HepG2 (cell line): ENCODE results near the gene PKLR. TPM values are rescaled to one million over a fixed set of nuclear protein-coding genes. Genes with fewer than 3 reads are reported as not detected.

ENCODE experiments used
- AGO2 ChIP-seq: fragments of 200-400 bp; formaldehyde crosslinking; optimal IDR thresholded peaks from 2 replicates; pipeline ENCODE3; 2017; ENCODE audit warnings: mild to moderate bottlenecking, low read depth, low read length, moderate library complexity
- BCL6 ChIP-seq: IDR thresholded peaks from 2 replicates; pipeline ENCODE4 v1.6.1; 2016; ENCODE audit warnings: missing genetic modification reagents, missing compliant biosample characterization
- GABPA ChIP-seq, 2 experiments: IDR thresholded peaks; 2 replicates each; pipeline ENCODE4 v1.6.1; 2011 to 2016; ENCODE audit warnings: low read depth in 2 of 2, low read length in 1 of 2, missing biosample characterization in 1 of 2, missing genetic modification characterization in 1 of 2
- GABPB1 ChIP-seq: IDR thresholded peaks from 2 replicates; pipeline ENCODE4 v1.6.1; 2016; ENCODE audit warnings: mild to moderate bottlenecking, missing genetic modification reagents, moderate library complexity, missing compliant biosample characterization
- SRSF9 ChIP-seq: fragments of 200-400 bp; formaldehyde crosslinking; IDR thresholded peaks from 2 replicates; pipeline ENCODE4 v1.6.1; 2018; ENCODE audit warnings: borderline replicate concordance, mild to moderate bottlenecking, low read depth, low read length; ENCODE audit not compliant: insufficient read depth, poor library complexity, severe bottlenecking
- ZC3H13 ChIP-seq: sonication (generic); formaldehyde crosslinking; IDR thresholded peaks from 2 replicates; pipeline ENCODE4 v1.8.1; 2023; ENCODE audit warnings: mild to moderate bottlenecking, missing genetic modification reagents, moderate library complexity
- ZFP41 ChIP-seq: sonication (generic); formaldehyde crosslinking; IDR thresholded peaks from 2 replicates; pipeline ENCODE4 v1.4.0; 2020; ENCODE audit warnings: mild to moderate bottlenecking, missing genetic modification reagents, borderline replicate concordance
- ZFP62 ChIP-seq: sonication (generic); formaldehyde crosslinking; IDR thresholded peaks from 2 replicates; pipeline ENCODE4 v1.4.0; 2020; ENCODE audit warnings: missing genetic modification reagents
- ZNF264 ChIP-seq: sonication (generic); formaldehyde crosslinking; IDR thresholded peaks from 2 replicates; pipeline ENCODE4 v1.4.0; 2020; ENCODE audit warnings: missing genetic modification reagents
- ZNF556 ChIP-seq: sonication (generic); formaldehyde crosslinking; IDR thresholded peaks from 2 replicates; pipeline ENCODE4 v1.4.0; 2020; ENCODE audit warnings: mild to moderate bottlenecking, missing genetic modification reagents, borderline replicate concordance
- ZNF564 ChIP-seq: sonication (generic); formaldehyde crosslinking; IDR thresholded peaks from 2 replicates; pipeline ENCODE4 v1.8.1; 2023; ENCODE audit warnings: mild to moderate bottlenecking, missing genetic modification reagents
- ZNF652 ChIP-seq: IDR thresholded peaks from 2 replicates; pipeline ENCODE4 v1.6.1; 2016; ENCODE audit warnings: low read depth, borderline replicate concordance
- polyA plus RNA-seq, 8 experiments: library from polyadenylated mRNA; depleted of rRNA in 3 of 8; stranded (reverse) in 7 of 8; unstranded in 1 of 8; fragments of >200 nt; fragmentation: Illumina TruSeq in 4 of 8; extraction: Trizol in 4 of 8; gene quantifications; 2 replicates each; pipeline versions ENCODE4 v1.2.1 to v1.2.3, GENCODE V29; 2011 to 2016; ENCODE audit warnings: low read depth in 4 of 8, missing spikeins in 1 of 8, mixed read lengths in 1 of 8; ENCODE audit not compliant: insufficient read depth in 1 of 8
- total RNA-seq, 5 experiments: library from RNA; depleted of rRNA; stranded (reverse); fragments of >200 nt; fragmentation: Illumina TruSeq; extraction: Trizol; gene quantifications; 2 replicates each; pipeline ENCODE4 v1.2.3, GENCODE V29; 2016; ENCODE audit warnings: low read depth in 1 of 5
- TF ChIP-seq, protein P1 (sequence below): sonication (generic); formaldehyde crosslinking; IDR thresholded peaks from 2 replicates; pipeline ENCODE4 v1.4.0; 2020; ENCODE audit warnings: missing genetic modification reagents, borderline replicate concordance
- TF ChIP-seq, protein P2 (sequence below): sonication (generic); formaldehyde crosslinking; IDR thresholded peaks from 2 replicates; pipeline ENCODE4 v1.5.1; 2020; ENCODE audit warnings: mild to moderate bottlenecking, missing genetic modification reagents, moderate library complexity
- TF ChIP-seq, protein P3 (sequence below): sonication (generic); formaldehyde crosslinking; IDR thresholded peaks from 2 replicates; pipeline ENCODE4 v1.5.0; 2020; ENCODE audit warnings: missing genetic modification reagents
- TF ChIP-seq, protein P4 (sequence below): sonication (generic); formaldehyde crosslinking; IDR thresholded peaks from 2 replicates; pipeline ENCODE4 v1.5.0; 2020; ENCODE audit warnings: mild to moderate bottlenecking, missing genetic modification reagents, borderline replicate concordance

Gene PKLR
- total and polyA plus RNA-seq, 2 of the 13 experiments (the other 11 are each of a cell fraction or from before 2014, with no cell fraction given), result 10.3 to 29.3 TPM

DNA sequence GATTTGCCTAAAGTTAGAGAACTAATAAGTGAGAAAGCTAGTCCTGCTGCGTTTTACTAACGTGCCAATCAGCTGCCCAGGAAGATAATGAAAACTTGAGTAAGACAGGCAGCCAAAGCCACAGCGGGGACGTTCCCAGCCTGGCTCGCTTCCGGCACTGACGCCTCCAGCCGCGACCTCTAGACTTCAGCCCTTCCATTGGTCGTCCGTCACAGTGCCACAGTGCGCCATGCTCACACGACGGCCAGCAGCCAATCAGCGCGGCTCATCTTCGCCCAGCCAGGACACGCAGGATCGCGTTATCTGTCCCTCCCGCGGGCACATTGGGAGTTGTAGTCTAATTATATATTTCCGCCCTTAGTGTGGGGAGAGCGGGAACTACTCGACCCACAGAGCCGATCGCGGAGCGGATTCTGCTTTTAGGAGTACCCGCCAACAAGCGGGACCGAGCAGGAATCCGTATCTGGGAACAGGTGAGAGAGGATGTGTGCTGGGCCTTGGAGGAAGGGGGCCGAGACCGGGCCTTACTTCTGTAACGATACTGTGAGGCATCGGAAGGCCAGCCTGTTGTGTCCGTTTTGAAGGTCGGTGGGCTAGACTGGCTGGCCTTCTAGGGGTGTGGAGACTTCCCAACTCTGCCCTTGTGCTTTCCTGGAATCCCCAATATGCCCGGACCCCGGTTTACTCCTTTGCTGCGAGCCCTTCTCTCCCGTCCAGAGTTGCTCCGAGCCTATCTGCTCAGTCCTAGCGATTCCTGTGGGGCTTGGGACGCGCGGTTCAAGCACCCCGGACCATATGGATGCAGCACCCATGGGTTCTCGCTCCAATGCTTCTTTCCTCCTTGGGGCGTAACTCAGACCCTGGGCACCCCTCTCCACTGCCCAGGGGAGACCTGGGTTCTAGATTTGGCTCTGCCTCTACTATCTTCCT, 7.5 kb upstream of the PKLR start, which contains the start of gene FDPS (continued):
- TF ChIP-seq, protein P1, sequence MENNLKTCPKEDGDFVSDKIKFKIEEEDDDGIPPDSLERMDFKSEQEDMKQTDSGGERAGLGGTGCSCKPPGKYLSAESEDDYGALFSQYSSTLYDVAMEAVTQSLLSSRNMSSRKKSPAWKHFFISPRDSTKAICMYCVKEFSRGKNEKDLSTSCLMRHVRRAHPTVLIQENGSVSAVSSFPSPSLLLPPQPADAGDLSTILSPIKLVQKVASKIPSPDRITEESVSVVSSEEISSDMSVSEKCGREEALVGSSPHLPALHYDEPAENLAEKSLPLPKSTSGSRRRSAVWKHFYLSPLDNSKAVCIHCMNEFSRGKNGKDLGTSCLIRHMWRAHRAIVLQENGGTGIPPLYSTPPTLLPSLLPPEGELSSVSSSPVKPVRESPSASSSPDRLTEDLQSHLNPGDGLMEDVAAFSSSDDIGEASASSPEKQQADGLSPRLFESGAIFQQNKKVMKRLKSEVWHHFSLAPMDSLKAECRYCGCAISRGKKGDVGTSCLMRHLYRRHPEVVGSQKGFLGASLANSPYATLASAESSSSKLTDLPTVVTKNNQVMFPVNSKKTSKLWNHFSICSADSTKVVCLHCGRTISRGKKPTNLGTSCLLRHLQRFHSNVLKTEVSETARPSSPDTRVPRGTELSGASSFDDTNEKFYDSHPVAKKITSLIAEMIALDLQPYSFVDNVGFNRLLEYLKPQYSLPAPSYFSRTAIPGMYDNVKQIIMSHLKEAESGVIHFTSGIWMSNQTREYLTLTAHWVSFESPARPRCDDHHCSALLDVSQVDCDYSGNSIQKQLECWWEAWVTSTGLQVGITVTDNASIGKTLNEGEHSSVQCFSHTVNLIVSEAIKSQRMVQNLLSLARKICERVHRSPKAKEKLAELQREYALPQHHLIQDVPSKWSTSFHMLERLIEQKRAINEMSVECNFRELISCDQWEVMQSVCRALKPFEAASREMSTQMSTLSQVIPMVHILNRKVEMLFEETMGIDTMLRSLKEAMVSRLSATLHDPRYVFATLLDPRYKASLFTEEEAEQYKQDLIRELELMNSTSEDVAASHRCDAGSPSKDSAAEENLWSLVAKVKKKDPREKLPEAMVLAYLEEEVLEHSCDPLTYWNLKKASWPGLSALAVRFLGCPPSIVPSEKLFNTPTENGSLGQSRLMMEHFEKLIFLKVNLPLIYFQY, result peak; percentile 48; the same call in 1 of the 2 replicates
- peak; percentile 95 for TF ChIP-seq GABPB1 (CRISPR knock-in tag)
- TF ChIP-seq ZNF556 (CRISPR knock-in tag), result no peak; the same call in 1 of the 2 replicates
- TF ChIP-seq, protein P2, sequence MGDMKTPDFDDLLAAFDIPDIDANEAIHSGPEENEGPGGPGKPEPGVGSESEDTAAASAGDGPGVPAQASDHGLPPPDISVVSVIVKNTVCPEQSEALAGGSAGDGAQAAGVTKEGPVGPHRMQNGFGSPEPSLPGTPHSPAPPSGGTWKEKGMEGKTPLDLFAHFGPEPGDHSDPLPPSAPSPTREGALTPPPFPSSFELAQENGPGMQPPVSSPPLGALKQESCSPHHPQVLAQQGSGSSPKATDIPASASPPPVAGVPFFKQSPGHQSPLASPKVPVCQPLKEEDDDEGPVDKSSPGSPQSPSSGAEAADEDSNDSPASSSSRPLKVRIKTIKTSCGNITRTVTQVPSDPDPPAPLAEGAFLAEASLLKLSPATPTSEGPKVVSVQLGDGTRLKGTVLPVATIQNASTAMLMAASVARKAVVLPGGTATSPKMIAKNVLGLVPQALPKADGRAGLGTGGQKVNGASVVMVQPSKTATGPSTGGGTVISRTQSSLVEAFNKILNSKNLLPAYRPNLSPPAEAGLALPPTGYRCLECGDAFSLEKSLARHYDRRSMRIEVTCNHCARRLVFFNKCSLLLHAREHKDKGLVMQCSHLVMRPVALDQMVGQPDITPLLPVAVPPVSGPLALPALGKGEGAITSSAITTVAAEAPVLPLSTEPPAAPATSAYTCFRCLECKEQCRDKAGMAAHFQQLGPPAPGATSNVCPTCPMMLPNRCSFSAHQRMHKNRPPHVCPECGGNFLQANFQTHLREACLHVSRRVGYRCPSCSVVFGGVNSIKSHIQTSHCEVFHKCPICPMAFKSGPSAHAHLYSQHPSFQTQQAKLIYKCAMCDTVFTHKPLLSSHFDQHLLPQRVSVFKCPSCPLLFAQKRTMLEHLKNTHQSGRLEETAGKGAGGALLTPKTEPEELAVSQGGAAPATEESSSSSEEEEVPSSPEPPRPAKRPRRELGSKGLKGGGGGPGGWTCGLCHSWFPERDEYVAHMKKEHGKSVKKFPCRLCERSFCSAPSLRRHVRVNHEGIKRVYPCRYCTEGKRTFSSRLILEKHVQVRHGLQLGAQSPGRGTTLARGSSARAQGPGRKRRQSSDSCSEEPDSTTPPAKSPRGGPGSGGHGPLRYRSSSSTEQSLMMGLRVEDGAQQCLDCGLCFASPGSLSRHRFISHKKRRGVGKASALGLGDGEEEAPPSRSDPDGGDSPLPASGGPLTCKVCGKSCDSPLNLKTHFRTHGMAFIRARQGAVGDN (CRISPR knock-in tag), result peak; percentile 92
- TF ChIP-seq ZNF652 (CRISPR knock-in tag), result no peak
- TF ChIP-seq, protein P3, sequence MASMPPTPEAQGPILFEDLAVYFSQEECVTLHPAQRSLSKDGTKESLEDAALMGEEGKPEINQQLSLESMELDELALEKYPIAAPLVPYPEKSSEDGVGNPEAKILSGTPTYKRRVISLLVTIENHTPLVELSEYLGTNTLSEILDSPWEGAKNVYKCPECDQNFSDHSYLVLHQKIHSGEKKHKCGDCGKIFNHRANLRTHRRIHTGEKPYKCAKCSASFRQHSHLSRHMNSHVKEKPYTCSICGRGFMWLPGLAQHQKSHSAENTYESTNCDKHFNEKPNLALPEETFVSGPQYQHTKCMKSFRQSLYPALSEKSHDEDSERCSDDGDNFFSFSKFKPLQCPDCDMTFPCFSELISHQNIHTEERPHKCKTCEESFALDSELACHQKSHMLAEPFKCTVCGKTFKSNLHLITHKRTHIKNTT (CRISPR knock-in tag), result no peak
- TF ChIP-seq ZNF264 (CRISPR knock-in tag), result 0 out of 2 replicates have a peak, but pooled peaks have one; percentile 29
- TF ChIP-seq GABPA (IDR thresholded peaks at IDR 0.05; ENCODE audit: low read depth, low read length), result peak; percentile 55
- peak; percentile 88 for TF ChIP-seq GABPA (CRISPR knock-in tag; IDR thresholded peaks at IDR 0.05; ENCODE audit: low read depth)
- TF ChIP-seq BCL6 (CRISPR knock-in tag), result no peak
- TF ChIP-seq ZFP41 (CRISPR knock-in tag), result no peak
- TF ChIP-seq ZFP62 (CRISPR knock-in tag), result no peak
- TF ChIP-seq AGO2, result peak; percentile 37
- TF ChIP-seq ZNF564 (CRISPR knock-in tag), result peak; percentile 39; the same call in 1 of the 2 replicates
- TF ChIP-seq ZC3H13 (CRISPR knock-in tag), result peak; percentile 73
- TF ChIP-seq SRSF9, result no peak
- TF ChIP-seq, protein P4, sequence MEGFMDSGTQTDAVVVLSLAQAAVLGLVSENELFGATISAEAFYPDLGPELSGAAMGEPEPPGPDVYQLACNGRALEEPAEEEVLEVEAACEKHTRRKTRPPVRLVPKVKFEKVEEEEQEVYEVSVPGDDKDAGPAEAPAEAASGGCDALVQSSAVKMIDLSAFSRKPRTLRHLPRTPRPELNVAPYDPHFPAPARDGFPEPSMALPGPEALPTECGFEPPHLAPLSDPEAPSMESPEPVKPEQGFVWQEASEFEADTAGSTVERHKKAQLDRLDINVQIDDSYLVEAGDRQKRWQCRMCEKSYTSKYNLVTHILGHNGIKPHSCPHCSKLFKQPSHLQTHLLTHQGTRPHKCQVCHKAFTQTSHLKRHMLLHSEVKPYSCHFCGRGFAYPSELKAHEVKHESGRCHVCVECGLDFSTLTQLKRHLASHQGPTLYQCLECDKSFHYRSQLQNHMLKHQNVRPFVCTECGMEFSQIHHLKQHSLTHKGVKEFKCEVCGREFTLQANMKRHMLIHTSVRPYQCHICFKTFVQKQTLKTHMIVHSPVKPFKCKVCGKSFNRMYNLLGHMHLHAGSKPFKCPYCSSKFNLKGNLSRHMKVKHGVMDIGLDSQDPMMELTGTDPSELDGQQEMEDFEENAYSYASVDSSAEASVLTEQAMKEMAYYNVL (CRISPR knock-in tag), result no peak
